HepG2 (cell line): ENCODE data around the gene ATP2B2. TPM values are rescaled to one million over a fixed set of nuclear protein-coding genes. Genes with fewer than 3 reads are reported as not detected.
A peak's percentile ranks its signal among the peaks of the same experiment; 100 is the strongest.

Source experiments
- CHD4 ChIP-seq: fragments of 200-600 bp; sonication (generic); IDR thresholded peaks from 2 replicates; pipeline ENCODE4 v1.7.0; 2017; ENCODE audit warnings: mild to moderate bottlenecking, low read length, borderline replicate concordance
- DR1 ChIP-seq: sonication (generic); formaldehyde crosslinking; IDR thresholded peaks from 2 replicates; pipeline ENCODE4 v1.8.0; 2021; ENCODE audit warnings: mild to moderate bottlenecking, missing genetic modification reagents, inconsistent platforms
- GABPB1 ChIP-seq: IDR thresholded peaks from 2 replicates; pipeline ENCODE4 v1.6.1; 2016; ENCODE audit warnings: mild to moderate bottlenecking, missing genetic modification reagents, moderate library complexity, missing compliant biosample characterization
- KDM5A ChIP-seq: fragments of 200-600 bp; sonication (generic); IDR thresholded peaks from 2 replicates; pipeline ENCODE4 v1.7.0; 2018; ENCODE audit warnings: antibody characterized with exemption, mild to moderate bottlenecking, low read length, borderline replicate concordance
- MYC ChIP-seq: sonication (generic); formaldehyde crosslinking; IDR thresholded peaks from 2 replicates; pipeline ENCODE4 v1.9.0; 2021; ENCODE audit warnings: missing genetic modification reagents, borderline replicate concordance
- NBN ChIP-seq: fragments of 450-650 bp; conservative IDR thresholded peaks from 2 replicates; pipeline ENCODE4 v1.6.1; 2017
- NFRKB ChIP-seq: fragments of 450-650 bp; IDR thresholded peaks from 2 replicates; pipeline ENCODE4 v1.6.1; 2017
- NRL ChIP-seq: sonication (generic); formaldehyde crosslinking; IDR thresholded peaks from 2 replicates; pipeline ENCODE4 v1.5.0; 2020; ENCODE audit warnings: missing genetic modification reagents, mild to moderate bottlenecking, moderate library complexity, borderline replicate concordance
- RBFOX2 ChIP-seq: fragments of 200-400 bp; formaldehyde crosslinking; IDR thresholded peaks from 2 replicates; pipeline ENCODE4 v1.6.1; 2017; ENCODE audit warnings: low read depth, mild to moderate bottlenecking, low read length
- ZNF263 ChIP-seq: sonication (generic); formaldehyde crosslinking; IDR thresholded peaks from 2 replicates; pipeline ENCODE4 v1.4.0; 2020; ENCODE audit warnings: missing genetic modification reagents
- ZNF33B ChIP-seq: sonication (generic); formaldehyde crosslinking; IDR thresholded peaks from 2 replicates; pipeline ENCODE4 v1.5.1; 2020; ENCODE audit warnings: mild to moderate bottlenecking, missing genetic modification reagents
- ZNF629 ChIP-seq: sonication (generic); formaldehyde crosslinking; conservative IDR thresholded peaks from 2 replicates; pipeline ENCODE4 v1.5.0; 2020; ENCODE audit warnings: missing genetic modification reagents
- ZNF672 ChIP-seq: sonication (generic); formaldehyde crosslinking; IDR thresholded peaks from 2 replicates; pipeline ENCODE4 v1.8.1; 2022; ENCODE audit warnings: missing genetic modification reagents
- ZNF766 ChIP-seq: sonication (generic); formaldehyde crosslinking; IDR thresholded peaks from 2 replicates; pipeline ENCODE4 v1.5.0; 2020; ENCODE audit warnings: missing genetic modification reagents, borderline replicate concordance
- ZNF816 ChIP-seq: sonication (generic); formaldehyde crosslinking; IDR thresholded peaks from 2 replicates; pipeline ENCODE4 v1.8.0; 2022; ENCODE audit warnings: missing genetic modification reagents, mild to moderate bottlenecking, borderline replicate concordance
- polyA plus RNA-seq, 8 experiments: library from polyadenylated mRNA; depleted of rRNA in 3 of 8; stranded (reverse) in 7 of 8; unstranded in 1 of 8; fragments of >200 nt; fragmentation: Illumina TruSeq in 4 of 8; extraction: Trizol in 4 of 8; gene quantifications; 2 replicates each; pipeline versions ENCODE4 v1.2.1 to v1.2.3, GENCODE V29; 2011 to 2016; ENCODE audit warnings: low read depth in 4 of 8, missing spikeins in 1 of 8, mixed read lengths in 1 of 8; ENCODE audit not compliant: insufficient read depth in 1 of 8
- total RNA-seq, 5 experiments: library from RNA; depleted of rRNA; stranded (reverse); fragments of >200 nt; fragmentation: Illumina TruSeq; extraction: Trizol; gene quantifications; 2 replicates each; pipeline ENCODE4 v1.2.3, GENCODE V29; 2016; ENCODE audit warnings: low read depth in 1 of 5
- TF ChIP-seq, protein P1 (sequence below), 2 experiments: IDR thresholded peaks; 2 replicates each; pipeline ENCODE4 v1.6.1; 2011 to 2012; ENCODE audit warnings: low read length in 2 of 2, borderline replicate concordance in 1 of 2, low read depth in 1 of 2, mild to moderate bottlenecking in 1 of 2, moderate library complexity in 1 of 2
- TF ChIP-seq, protein P2 (sequence below): sonication (generic); formaldehyde crosslinking; IDR thresholded peaks from 2 replicates; pipeline ENCODE4 v1.5.0; 2020; ENCODE audit warnings: mild to moderate bottlenecking, missing genetic modification reagents
- TF ChIP-seq, protein P3 (sequence below): sonication (generic); formaldehyde crosslinking; conservative IDR thresholded peaks from 2 replicates; pipeline ENCODE4 v1.4.0; 2020; ENCODE audit warnings: missing genetic modification reagents
- TF ChIP-seq, protein P4 (sequence below): sonication (generic); formaldehyde crosslinking; IDR thresholded peaks from 2 replicates; pipeline ENCODE4 v1.9.0; 2022; ENCODE audit warnings: missing genetic modification reagents, mild to moderate bottlenecking, borderline replicate concordance
- TF ChIP-seq, protein P5 (sequence below): sonication (generic); formaldehyde crosslinking; conservative IDR thresholded peaks from 2 replicates; pipeline ENCODE4 v1.4.0; 2020; ENCODE audit warnings: missing genetic modification reagents

The ATP2B2 gene
- total and polyA plus RNA-seq, 2 of the 13 experiments (the other 11 are each of a cell fraction or from before 2014, with no cell fraction given), result 1.5 to 2.3 TPM

DNA sequence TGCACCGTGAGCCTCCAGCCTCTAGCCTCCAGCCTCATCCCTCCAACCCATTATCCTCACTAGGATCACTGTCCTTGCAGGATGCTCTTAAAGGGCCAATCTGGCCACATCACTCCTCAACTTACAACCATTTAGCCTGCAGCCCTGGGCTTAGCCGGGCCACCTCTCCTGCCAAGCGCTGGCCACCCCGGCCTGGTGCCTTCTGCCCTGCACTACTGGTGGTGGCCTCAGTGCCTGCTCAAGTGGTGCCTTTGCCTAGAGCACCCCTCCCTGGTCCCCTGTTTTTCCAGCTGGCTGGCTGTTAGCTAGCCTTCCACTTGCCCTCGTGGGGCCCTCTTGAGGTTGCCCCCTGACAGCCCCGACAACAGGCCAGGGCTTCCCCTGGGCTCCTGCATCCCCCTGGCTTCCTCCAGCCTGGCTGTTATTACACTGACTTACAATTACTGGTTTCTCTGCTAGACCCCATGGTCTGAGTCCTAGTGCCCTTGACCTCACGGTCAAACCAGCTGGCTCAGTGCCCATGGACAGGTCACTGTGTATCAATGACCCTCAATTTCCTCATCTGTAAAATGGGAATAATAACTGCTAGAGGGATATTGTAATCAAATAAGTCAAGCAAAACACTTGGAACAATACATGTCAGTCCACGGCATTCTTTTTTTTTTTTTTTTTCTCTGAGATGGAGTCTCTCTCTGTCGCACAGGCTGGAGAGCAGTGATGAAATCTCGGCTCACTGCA lies 15.5 kb downstream of the ATP2B2 start (continued):
- TF ChIP-seq, protein P1, sequence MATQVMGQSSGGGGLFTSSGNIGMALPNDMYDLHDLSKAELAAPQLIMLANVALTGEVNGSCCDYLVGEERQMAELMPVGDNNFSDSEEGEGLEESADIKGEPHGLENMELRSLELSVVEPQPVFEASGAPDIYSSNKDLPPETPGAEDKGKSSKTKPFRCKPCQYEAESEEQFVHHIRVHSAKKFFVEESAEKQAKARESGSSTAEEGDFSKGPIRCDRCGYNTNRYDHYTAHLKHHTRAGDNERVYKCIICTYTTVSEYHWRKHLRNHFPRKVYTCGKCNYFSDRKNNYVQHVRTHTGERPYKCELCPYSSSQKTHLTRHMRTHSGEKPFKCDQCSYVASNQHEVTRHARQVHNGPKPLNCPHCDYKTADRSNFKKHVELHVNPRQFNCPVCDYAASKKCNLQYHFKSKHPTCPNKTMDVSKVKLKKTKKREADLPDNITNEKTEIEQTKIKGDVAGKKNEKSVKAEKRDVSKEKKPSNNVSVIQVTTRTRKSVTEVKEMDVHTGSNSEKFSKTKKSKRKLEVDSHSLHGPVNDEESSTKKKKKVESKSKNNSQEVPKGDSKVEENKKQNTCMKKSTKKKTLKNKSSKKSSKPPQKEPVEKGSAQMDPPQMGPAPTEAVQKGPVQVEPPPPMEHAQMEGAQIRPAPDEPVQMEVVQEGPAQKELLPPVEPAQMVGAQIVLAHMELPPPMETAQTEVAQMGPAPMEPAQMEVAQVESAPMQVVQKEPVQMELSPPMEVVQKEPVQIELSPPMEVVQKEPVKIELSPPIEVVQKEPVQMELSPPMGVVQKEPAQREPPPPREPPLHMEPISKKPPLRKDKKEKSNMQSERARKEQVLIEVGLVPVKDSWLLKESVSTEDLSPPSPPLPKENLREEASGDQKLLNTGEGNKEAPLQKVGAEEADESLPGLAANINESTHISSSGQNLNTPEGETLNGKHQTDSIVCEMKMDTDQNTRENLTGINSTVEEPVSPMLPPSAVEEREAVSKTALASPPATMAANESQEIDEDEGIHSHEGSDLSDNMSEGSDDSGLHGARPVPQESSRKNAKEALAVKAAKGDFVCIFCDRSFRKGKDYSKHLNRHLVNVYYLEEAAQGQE (IDR thresholded peaks at IDR 0.05; ENCODE audit: borderline replicate concordance in 1 of 2, low read depth in 1 of 2, low read length in 2 of 2), result no peak
- TF ChIP-seq NBN (no peak), ZNF263 (CRISPR knock-in tag) (no peak), NFRKB (no peak), ZNF629 (CRISPR knock-in tag) (peak; percentile 96), ZNF816 (CRISPR knock-in tag) (no peak), ZNF672 (CRISPR knock-in tag) (no peak), KDM5A (no peak), DR1 (CRISPR knock-in tag) (no peak), CHD4 (0 out of 2 replicates have a peak, but pooled peaks have one; percentile 46), ZNF766 (CRISPR knock-in tag) (no peak), RBFOX2 (no peak), GABPB1 (CRISPR knock-in tag) (no peak), NRL (no peak), ZNF33B (CRISPR knock-in tag) (no peak), MYC (CRISPR knock-in tag) (no peak)
- TF ChIP-seq, protein P2, sequence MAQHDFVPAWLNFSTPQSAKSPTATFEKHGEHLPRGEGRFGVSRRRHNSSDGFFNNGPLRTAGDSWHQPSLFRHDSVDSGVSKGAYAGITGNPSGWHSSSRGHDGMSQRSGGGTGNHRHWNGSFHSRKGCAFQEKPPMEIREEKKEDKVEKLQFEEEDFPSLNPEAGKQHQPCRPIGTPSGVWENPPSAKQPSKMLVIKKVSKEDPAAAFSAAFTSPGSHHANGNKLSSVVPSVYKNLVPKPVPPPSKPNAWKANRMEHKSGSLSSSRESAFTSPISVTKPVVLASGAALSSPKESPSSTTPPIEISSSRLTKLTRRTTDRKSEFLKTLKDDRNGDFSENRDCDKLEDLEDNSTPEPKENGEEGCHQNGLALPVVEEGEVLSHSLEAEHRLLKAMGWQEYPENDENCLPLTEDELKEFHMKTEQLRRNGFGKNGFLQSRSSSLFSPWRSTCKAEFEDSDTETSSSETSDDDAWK (CRISPR knock-in tag), result no peak
- TF ChIP-seq, protein P3, sequence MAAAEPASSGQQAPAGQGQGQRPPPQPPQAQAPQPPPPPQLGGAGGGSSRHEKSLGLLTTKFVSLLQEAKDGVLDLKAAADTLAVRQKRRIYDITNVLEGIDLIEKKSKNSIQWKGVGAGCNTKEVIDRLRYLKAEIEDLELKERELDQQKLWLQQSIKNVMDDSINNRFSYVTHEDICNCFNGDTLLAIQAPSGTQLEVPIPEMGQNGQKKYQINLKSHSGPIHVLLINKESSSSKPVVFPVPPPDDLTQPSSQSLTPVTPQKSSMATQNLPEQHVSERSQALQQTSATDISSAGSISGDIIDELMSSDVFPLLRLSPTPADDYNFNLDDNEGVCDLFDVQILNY (CRISPR knock-in tag), result no peak
- TF ChIP-seq, protein P4, sequence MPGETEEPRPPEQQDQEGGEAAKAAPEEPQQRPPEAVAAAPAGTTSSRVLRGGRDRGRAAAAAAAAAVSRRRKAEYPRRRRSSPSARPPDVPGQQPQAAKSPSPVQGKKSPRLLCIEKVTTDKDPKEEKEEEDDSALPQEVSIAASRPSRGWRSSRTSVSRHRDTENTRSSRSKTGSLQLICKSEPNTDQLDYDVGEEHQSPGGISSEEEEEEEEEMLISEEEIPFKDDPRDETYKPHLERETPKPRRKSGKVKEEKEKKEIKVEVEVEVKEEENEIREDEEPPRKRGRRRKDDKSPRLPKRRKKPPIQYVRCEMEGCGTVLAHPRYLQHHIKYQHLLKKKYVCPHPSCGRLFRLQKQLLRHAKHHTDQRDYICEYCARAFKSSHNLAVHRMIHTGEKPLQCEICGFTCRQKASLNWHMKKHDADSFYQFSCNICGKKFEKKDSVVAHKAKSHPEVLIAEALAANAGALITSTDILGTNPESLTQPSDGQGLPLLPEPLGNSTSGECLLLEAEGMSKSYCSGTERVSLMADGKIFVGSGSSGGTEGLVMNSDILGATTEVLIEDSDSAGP (CRISPR knock-in tag), result peak; percentile 28; the same call in 1 of the 2 replicates
- TF ChIP-seq, protein P5, sequence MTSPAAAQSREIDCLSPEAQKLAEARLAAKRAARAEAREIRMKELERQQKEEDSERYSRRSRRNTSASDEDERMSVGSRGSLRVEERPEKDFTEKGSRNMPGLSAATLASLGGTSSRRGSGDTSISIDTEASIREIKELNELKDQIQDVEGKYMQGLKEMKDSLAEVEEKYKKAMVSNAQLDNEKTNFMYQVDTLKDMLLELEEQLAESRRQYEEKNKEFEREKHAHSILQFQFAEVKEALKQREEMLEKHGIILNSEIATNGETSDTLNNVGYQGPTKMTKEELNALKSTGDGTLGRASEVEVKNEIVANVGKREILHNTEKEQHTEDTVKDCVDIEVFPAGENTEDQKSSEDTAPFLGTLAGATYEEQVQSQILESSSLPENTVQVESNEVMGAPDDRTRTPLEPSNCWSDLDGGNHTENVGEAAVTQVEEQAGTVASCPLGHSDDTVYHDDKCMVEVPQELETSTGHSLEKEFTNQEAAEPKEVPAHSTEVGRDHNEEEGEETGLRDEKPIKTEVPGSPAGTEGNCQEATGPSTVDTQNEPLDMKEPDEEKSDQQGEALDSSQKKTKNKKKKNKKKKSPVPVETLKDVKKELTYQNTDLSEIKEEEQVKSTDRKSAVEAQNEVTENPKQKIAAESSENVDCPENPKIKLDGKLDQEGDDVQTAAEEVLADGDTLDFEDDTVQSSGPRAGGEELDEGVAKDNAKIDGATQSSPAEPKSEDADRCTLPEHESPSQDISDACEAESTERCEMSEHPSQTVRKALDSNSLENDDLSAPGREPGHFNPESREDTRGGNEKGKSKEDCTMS (CRISPR knock-in tag), result no peak
